EL (cell line): Measurements from ENCODE around the gene NLGN1.
"Not testable (repeated sequence)": the region's sequence is repeated elsewhere in the genome, so short reads cannot be mapped to it uniquely, and the experiment has no call there.

Experiments
- DNase-seq: peaks from one replicate; pipeline ENCODE4 v3.0.0-alpha.2; 2016

Gene NLGN1

GRCh38 chr3:173567997-173568396, 170.5 kb downstream of the NLGN1 start:
- DNase-seq: no peak

DNA sequence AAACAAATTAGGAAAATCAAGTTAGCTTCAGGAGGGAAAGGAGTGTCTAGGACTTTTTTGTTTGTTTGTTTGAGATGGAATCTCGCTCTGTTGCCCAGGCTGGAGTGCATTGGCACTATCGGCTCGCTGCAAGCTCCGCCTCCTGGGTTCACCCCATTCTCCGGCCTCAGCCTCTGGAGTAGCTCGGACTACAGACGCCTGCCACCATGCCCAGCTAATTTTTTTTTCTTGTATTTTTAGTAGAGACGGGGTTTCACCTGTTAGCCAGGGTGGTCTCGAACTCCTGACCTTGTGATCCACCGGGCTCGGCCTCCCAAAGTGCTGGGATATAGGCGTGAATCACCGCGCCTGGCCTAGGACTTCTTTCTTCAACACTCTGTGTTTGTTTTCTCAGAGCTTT, 171.1 kb downstream of the NLGN1 start:
- no peak for DNase-seq

GRCh38 chr3:173583496-173583895, 186.0 kb downstream of the NLGN1 start:
- DNase-seq: no peak

- DNase-seq: peak; percentile 70
Observed at GRCh38 chr3:173584093-173584837, 186.7 kb downstream of the NLGN1 start.

- peak; percentile 83 for DNase-seq
Observed at GRCh38 chr3:173584838-173585831, 187.6 kb downstream of the NLGN1 start.

- DNase-seq: peak; percentile 23
Observed at GRCh38 chr3:173586166-173586565, 188.6 kb downstream of the NLGN1 start.

GRCh38 chr3:173587055-173587454, 189.5 kb downstream of the NLGN1 start:
- no peak for DNase-seq

DNA sequence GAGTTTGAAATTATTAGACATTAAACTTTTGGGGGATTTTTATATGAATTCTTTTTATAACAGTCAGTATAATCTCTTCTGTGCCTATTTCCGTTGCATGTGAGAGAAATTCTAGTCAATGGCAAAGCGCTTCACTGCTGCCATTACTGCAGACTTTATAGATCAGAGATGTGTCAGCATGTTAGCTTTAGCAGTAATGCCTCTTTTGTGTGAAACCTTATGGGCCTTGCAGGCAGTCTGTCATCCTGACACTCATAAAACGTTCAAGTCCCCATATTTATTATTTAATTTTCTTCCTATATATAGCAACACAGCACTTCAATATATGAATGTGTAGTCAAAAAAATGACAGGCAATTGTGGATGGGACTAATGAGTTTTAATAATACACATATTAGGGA, 191.0 kb downstream of the NLGN1 start:
- no peak for DNase-seq

DNA sequence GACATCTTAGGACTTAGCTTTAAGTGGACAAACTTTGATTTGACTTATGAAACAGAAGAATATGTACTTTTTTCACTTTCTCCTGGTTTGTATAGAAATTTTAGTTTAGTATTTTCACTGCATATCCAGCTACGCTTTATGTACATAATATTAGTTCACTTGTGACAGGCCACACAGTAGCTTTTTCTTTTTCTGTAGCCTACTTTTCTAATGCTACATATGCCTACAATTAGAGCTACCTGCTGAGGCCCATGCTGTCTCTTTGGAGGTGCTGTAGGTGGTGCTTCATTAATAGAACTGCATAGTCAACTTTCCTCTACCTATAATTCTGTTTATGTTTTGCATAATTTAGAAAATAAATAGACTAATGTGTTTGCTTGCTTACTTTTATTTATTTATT, 191.6 kb downstream of the NLGN1 start:
- no peak for DNase-seq

DNA sequence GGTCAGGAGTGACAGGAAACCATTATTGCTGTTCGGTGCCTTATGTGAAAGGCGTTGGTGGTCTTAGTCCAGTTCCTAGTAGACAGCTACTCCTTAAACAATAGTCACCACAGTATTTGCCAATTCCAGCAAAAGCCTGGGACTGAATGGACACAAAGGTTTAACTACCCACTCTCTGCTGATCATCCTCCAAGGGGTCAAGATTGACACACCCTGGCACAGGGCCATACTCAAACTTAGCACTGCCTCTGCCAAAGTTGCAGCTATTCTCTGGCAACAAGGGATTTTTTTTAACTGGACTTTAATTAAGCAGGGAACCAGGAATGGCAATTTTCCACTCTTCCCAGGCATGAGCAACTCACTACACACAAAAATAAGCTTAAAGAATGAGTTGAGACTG, 193.9 kb downstream of the NLGN1 start:
- DNase-seq: no peak

GRCh38 chr3:173594881-173595280, 197.3 kb downstream of the NLGN1 start:
- DNase-seq: not testable (repeated sequence)

DNA sequence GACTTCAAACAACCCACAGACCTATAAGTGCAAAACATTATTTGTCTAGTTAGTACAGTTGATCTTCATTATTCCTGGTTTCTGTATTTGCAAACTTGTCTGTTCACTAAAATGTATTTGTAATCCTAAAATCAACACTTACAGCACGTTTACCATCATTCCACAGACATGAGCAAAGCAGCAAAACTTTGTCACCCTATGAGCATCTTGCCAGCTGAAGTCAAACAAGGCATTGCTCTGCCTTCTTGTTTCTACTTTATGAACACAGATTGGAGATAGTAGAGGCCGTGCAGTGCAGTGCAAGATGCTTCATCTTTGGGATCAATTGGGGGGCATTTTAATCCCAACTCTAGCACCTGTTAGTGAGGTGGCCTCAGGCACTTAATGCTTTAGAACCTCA, 202.1 kb downstream of the NLGN1 start:
- DNase-seq: peak; percentile 70

DNA sequence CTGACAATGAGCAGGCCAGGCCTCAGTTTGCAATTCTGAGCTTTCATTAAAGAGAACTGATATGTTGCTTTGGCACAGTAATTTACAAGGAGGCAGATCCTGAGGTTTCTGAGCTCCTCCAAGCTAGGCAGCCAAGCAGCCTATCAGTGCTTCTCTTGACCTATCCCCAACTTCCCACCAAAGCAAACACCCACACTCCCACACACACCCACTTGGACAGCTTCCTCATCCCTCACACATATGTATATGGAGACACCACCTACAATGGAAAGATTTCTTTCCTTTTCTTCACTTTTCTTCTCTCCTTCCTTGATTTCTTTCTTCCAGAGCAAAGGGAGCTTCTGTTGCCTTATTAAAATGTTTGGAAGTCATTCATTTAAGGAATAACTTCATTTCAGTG, 217.0 kb downstream of the NLGN1 start:
- DNase-seq: no peak

DNA sequence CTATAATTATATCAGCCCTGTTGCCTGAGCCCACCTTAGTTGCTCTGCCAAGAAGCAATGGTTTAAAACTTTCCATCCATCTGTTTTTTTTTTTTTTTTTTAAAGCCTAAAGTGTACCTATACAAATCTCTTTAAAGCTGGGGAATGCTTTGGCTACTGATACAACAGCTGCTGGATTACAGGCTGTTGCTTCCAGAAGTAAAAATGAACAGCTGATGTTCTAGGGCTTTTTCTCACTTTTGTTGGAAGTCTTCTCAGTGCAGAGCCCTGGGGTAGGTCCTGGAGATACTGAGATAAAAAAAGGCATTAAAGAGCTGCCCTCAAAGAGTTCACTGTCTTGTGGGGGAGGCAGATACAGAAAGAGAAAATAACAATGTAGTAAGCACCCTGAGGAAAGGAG, 218.1 kb downstream of the NLGN1 start:
- DNase-seq: no peak

DNA sequence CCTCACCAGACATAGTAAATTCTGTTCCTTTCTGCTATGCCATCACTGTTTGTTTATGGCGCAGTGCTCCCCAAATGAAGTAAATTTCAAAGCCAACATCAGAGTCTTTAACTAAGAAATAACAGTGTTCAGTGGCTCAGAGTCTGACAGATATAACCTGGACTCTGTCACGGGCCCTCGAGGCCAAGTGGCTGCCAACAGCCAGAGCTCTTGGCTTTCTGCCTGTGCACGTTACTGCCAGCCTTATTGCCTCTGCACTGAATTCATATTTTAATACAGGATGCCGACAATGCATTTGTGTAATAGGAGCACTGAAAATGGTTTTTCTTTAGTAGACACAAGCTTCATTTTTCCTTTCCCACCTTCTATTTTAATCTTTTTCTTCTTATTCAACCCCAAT, 219.9 kb downstream of the NLGN1 start:
- no peak for DNase-seq

- no peak for DNase-seq
Observed at GRCh38 chr3:173618148-173618547, 220.6 kb downstream of the NLGN1 start.

DNA sequence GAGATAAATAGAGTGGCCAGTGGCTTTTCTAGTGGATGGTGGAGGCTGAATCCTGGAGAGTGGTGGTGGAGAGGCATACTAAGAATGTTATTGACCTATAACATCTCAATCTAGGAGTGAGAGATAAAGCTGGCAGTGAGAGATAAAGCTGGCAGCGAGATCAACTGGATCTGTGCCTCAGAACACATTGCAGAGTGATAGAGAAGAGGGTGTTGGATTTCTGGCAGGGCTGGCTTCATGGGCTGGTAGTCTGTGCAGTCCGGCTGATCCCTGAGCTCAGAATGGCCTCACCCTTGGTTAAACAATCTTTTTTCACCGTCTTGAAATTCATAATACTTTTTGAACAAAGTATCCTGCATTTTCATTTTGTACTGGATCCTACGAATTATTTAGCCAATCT, 221.2 kb downstream of the NLGN1 start:
- no peak for DNase-seq

- no peak for DNase-seq
Observed at GRCh38 chr3:173622166-173622565, 224.6 kb downstream of the NLGN1 start.

DNA sequence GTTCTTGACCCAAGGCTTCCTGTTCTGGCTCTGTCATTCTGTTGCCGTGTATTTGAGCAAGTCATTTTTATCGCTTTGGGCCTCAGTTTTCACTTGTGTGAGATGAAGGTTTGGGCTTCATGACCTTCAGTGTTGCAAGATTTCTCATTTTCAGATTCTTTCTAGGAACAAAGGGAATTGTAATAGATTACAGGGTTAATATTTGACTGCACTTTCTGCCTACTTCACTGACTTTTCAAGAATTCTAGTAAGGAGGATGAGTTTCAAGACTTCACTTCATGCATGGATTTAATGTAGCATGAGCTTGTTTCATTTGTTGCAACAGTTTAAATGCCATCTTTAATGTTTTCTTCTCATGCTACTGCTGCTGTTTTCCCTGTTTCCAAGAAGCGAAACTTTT, 226.5 kb downstream of the NLGN1 start:
- no peak for DNase-seq

DNA sequence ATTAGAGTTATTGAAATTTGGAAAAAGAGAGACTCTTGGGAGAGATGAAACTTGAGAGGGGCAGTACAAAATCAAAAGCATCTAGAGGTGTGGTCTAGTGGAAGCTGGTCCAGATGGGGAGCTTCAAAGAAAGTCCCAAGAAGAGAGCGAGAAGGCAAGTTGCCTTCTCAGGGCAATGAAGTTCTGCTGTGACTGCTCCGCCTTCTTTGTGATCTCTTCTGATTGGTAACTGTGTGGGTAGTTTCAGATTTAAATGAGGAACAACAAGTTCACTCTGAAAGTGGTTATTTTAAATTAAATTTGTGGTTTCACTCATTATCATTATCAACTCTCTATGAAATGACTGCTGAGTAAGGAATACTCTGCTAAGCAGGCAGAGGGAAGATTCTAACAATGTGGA, 233.3 kb downstream of the NLGN1 start:
- DNase-seq: no peak

- DNase-seq: no peak
Observed at GRCh38 chr3:173632945-173633344, 235.4 kb downstream of the NLGN1 start.

GRCh38 chr3:173635826-173636225, 238.3 kb downstream of the NLGN1 start:
- no peak for DNase-seq

DNA sequence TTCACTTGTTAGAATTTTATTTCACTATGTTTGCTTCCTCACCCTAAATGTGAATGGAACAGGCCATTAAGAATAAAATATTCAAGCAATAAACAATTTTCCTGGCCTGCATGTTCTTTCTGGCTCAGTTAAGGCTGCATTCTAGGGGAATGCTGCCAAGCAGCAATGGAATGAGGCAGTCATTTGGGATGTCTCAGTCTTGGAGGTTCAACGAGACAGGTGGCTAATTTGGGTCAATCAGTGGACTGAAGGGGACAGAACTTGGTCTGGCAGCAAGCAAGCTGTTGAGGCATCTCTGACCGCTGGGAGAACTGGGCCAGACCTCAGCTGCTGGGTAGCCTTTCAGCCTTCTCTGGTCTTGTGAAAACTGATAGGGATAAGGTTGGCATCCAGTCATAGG, 241.6 kb downstream of the NLGN1 start:
- no peak for DNase-seq

DNA sequence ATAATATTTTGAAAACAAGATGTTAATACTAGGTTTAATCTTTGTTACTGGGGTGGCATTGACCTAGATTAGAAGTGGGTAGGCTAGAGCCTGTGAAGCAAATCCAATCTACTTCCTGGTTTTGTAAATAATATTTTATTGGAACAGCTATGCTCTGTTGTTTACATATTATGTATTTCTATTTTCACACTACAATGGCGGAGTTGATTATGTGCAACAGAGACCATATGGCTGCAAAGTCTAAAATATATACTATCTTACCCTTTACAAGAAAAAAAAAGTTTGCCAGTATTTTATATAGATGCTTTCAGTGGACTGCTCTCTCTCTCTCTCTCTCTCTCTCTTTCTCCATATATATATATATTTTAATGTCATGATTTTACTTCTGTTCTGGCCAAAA, 244.2 kb downstream of the NLGN1 start:
- no peak for DNase-seq
